Smooth muscle cell (in vitro differentiated cells): ENCODE results near the gene DNAH14. TPM values are rescaled to one million over a fixed set of nuclear protein-coding genes. Genes with fewer than 3 reads are reported as not detected.

Source experiments
- DNase-seq: peaks from one replicate; lab custom pipeline; 2025; ENCODE audit not compliant: unreplicated experiment; lab: John Stamatoyannopoulos, UW
- H2AFZ ChIP-seq: fragments of 200-600 bp; sonication (generic); 2 replicates; pipeline ENCODE4 v1.6.0; 2016; ENCODE audit warnings: antibody characterized with exemption, low read depth, mild to moderate bottlenecking
- H3F3A ChIP-seq: fragments of 200-600 bp; sonication (generic); 2 replicates; pipeline ENCODE4 v1.6.0; 2017; ENCODE audit warnings: antibody characterized with exemption, low read depth
- H3K27ac ChIP-seq: fragments of 200-600 bp; sonication (generic); 2 replicates; pipeline ENCODE4 v1.5.1; 2016; ENCODE audit warnings: low read depth, mild to moderate bottlenecking
- H3K27me3 ChIP-seq: fragments of 200-600 bp; sonication (generic); 2 replicates; pipeline ENCODE4 v1.6.1; 2016; ENCODE audit warnings: low read depth, mild to moderate bottlenecking
- H3K36me3 ChIP-seq: fragments of 200-600 bp; sonication (generic); 2 replicates; pipeline ENCODE4 v1.5.1; 2016; ENCODE audit warnings: low read depth
- H3K4me1 ChIP-seq: fragments of 200-600 bp; sonication (generic); 2 replicates; pipeline ENCODE4 v1.5.1; 2016; ENCODE audit warnings: low read depth
- H3K4me2 ChIP-seq: fragments of 200-600 bp; sonication (generic); 2 replicates; pipeline ENCODE4 v1.6.0; 2016; ENCODE audit warnings: mild to moderate bottlenecking
- H3K4me3 ChIP-seq: fragments of 200-600 bp; sonication (generic); 2 replicates; pipeline ENCODE4 v1.5.1; 2016; ENCODE audit warnings: mild to moderate bottlenecking
- H3K79me2 ChIP-seq: fragments of 200-600 bp; sonication (generic); 2 replicates; pipeline ENCODE4 v1.6.0; 2016; ENCODE audit warnings: low read depth, mild to moderate bottlenecking
- H3K9ac ChIP-seq: fragments of 200-600 bp; sonication (generic); 2 replicates; pipeline ENCODE4 v1.6.0; 2016; ENCODE audit warnings: low read depth
- H3K9me3 ChIP-seq: fragments of 200-600 bp; sonication (generic); replicated peaks from 2 replicates; pipeline ENCODE4 v1.5.1; 2016; ENCODE audit warnings: low read depth
- H4K20me1 ChIP-seq: fragments of 200-600 bp; sonication (generic); 2 replicates; pipeline ENCODE4 v1.6.0; 2016; ENCODE audit warnings: low read depth
- CTCF ChIP-seq: fragments of 200-600 bp; sonication (generic); IDR thresholded peaks from 2 replicates; pipeline ENCODE4 v1.5.1; 2017; ENCODE audit warnings: borderline replicate concordance, mild to moderate bottlenecking, antibody characterized with exemption; ENCODE audit not compliant: insufficient read depth, poor library complexity, severe bottlenecking
- WGBS: methylation state at CpG from one replicate; pipeline ENCODE4 v1.1.7; 2016; ENCODE audit warnings: low lambda C conversion rate; 5-methylcytosine and 5-hydroxymethylcytosine counted together
- polyA plus RNA-seq: library from polyadenylated mRNA; unstranded; fragments of >200 nt; fragmentation: Nextera tagmentation; extraction: Ambion mirVana; gene quantifications from 2 replicates; pipeline ENCODE4 v1.2.1, GENCODE V29; 2016
- total RNA-seq: library from RNA; depleted of rRNA; stranded (reverse); fragments of >200 nt; gene quantifications from 2 replicates; pipeline ENCODE4 v1.2.3, GENCODE V29; 2014

DNAH14 gene
- total and polyA plus RNA-seq, 2 experiments from 2014 or later: 9.4 to 44.0 TPM

- no peaks in the 10 kb centered on the region for H3K79me2 ChIP-seq
- no peaks in the 10 kb centered on the region for H3K4me1 ChIP-seq
- no peak for TF ChIP-seq CTCF
- no peaks in the 10 kb centered on the region for H4K20me1 ChIP-seq
- no peaks in the 10 kb centered on the region for H3K36me3 ChIP-seq
- no peak for DNase-seq
- H3K9me3 ChIP-seq: no peaks in the 10 kb centered on the region
- H3K4me3 ChIP-seq: no peak overlapping the region
- no peak overlapping the region for H2AFZ ChIP-seq
- H3K27ac ChIP-seq: no peak overlapping the region
- H3K4me2 ChIP-seq: no peak overlapping the region
- no peaks in the 10 kb centered on the region for H3K27me3 ChIP-seq
- no peaks in the 10 kb centered on the region for H3F3A ChIP-seq
- WGBS: 71% methylated on average over 8 of the region's 8 CpGs
- no peak overlapping the region for H3K9ac ChIP-seq
These were observed 518.2 kb downstream of the DNAH14 start for GRCh38 chr1:225447650-225448089.

- no peaks in the 10 kb centered on the region for H3F3A ChIP-seq
- WGBS: 72% methylated on average over 9 of the region's 9 CpGs
- no peak overlapping the region for H3K4me2 ChIP-seq
- H3K27ac ChIP-seq: no peak overlapping the region
- DNase-seq: no peak
- no peak for TF ChIP-seq CTCF
- H3K9me3 ChIP-seq: no peaks in the 10 kb centered on the region
- H3K36me3 ChIP-seq: no peaks in the 10 kb centered on the region
- no peaks in the 10 kb centered on the region for H3K4me1 ChIP-seq
- H4K20me1 ChIP-seq: no peaks in the 10 kb centered on the region
- no peaks in the 10 kb centered on the region for H3K79me2 ChIP-seq
- no peak overlapping the region for H3K4me3 ChIP-seq
- no peak overlapping the region for H3K9ac ChIP-seq
- no peak overlapping the region for H2AFZ ChIP-seq
- no peaks in the 10 kb centered on the region for H3K27me3 ChIP-seq
These were observed 518.8 kb downstream of the DNAH14 start for GRCh38 chr1:225448146-225448805.
